Measurements from ENCODE around the gene IRGC.

DNA sequence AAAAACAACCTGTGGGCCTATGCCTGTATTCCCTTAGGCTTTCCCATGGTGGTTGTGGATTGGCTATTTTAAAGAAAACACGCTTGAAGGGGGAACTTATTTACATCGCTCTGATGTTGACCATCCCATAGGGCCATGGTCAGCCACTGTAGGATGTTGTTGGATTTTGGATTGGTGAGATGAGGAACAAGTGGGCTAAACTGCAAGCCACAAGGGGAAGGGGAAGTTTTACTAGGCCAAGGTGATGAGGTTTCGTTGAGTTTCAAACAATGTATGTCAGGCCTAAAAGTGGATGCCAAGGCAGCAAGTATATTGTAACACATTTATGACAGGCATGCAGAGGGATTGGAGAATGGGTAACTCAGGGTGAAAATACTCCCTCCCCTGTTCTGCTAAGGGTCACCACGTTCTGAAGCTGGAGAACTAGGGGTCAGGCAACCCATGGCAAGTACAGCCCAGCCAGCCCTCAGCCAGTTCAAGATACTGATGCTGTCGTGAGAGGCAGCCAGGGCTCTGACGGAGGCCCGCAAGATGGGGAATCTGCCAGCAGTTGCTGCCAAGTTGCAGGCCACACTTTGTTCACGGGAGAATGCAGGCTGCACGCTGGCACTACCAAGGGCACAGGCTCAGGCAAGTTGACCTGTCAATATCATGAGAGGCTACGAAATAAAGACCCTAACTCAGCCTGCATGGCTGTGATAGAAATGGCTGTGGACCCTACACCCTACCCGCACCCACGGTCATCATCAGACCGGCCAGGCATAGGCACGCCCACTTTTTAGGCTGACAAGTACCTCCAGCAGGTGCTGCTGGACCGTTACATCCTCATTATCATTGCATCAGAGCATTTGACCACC is 11.1 kb downstream of the IRGC start:
- no peak for TF ChIP-seq CTCF (IDR thresholded peaks at IDR 0.05)
- TF ChIP-seq POLR2A (IDR thresholded peaks at IDR 0.05), result no peak
- TF ChIP-seq POLR2AphosphoS5 (IDR thresholded peaks at IDR 0.05), result no peak

Measured in suprapubic skin (tissue), 4 donors.